Mesothelial cell of epicardium (in vitro differentiated cells): ENCODE results near the gene KANSL1. TPM values are rescaled to one million over a fixed set of nuclear protein-coding genes. Genes with fewer than 3 reads are reported as not detected.

ENCODE experiments used
- DNase-seq, 2 experiments: peaks; one replicate each; pipeline ENCODE4 v3.0.0; 2021; ENCODE audit warnings: low spot score in 2 of 2; ENCODE audit not compliant: unreplicated experiment in 2 of 2
- H3K27ac Mint-ChIP-seq: 2 replicates; pipeline ENCODE4 v1.8.0; 2021; ENCODE audit warnings: mixed read lengths
- H3K27me3 Mint-ChIP-seq: 2 replicates; pipeline ENCODE4 v1.8.0; 2021; ENCODE audit warnings: low read depth, mixed read lengths
- H3K36me3 Mint-ChIP-seq: 2 replicates; pipeline ENCODE4 v1.8.0; 2021; ENCODE audit warnings: mixed read lengths
- H3K4me1 Mint-ChIP-seq: 2 replicates; pipeline ENCODE4 v1.8.0; 2021; ENCODE audit warnings: mixed read lengths
- H3K4me3 Mint-ChIP-seq: 2 replicates; pipeline ENCODE4 v1.8.0; 2021; ENCODE audit warnings: mild to moderate bottlenecking, moderate library complexity, mixed read lengths
- H3K9me3 Mint-ChIP-seq: 2 replicates; pipeline ENCODE4 v1.8.0; 2021; ENCODE audit warnings: mixed read lengths
- total RNA-seq: library from RNA; stranded (reverse); gene quantifications from 3 replicates; pipeline ENCODE4 v1.2.1, GENCODE V29; 2021
- TF ChIP-seq, protein P1 (sequence below): fragments of 200-600 bp; sonication (generic); IDR thresholded peaks from one replicate; pipeline ENCODE4 v1.5.0; 2021; ENCODE audit warnings: antibody characterized with exemption; ENCODE audit not compliant: unreplicated experiment

Gene KANSL1
- total RNA-seq, 1 donor from 2014 or later = 189 TPM

DNA sequence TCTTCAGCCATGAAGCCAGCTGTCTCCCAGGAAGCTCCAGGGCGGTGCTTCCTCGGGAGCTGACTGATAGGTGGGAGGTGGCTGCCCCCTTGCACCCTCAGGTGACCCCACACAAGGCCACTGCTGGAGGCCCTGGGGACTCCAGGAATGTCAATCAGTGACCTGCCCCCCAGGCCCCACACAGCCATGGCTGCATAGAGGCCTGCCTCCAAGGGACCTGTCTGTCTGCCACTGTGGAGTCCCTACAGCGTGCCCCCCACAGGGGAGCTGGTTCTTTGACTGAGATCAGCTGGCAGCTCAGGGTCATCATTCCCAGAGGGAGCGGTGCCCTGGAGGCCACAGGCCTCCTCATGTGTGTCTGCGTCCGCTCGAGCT, 180.1 kb downstream of the KANSL1 start:
- no peaks in the 10 kb centered on the region for H3K36me3 Mint-ChIP-seq
- peaks cover 10% of the 10 kb centered on the region for H3K4me1 Mint-ChIP-seq
- H3K27ac Mint-ChIP-seq = no peak overlapping the region
- H3K9me3 Mint-ChIP-seq = no peaks in the 10 kb centered on the region
- no peak overlapping the region for H3K4me3 Mint-ChIP-seq
- H3K27me3 Mint-ChIP-seq = no peaks in the 10 kb centered on the region
- TF ChIP-seq, protein P1, sequence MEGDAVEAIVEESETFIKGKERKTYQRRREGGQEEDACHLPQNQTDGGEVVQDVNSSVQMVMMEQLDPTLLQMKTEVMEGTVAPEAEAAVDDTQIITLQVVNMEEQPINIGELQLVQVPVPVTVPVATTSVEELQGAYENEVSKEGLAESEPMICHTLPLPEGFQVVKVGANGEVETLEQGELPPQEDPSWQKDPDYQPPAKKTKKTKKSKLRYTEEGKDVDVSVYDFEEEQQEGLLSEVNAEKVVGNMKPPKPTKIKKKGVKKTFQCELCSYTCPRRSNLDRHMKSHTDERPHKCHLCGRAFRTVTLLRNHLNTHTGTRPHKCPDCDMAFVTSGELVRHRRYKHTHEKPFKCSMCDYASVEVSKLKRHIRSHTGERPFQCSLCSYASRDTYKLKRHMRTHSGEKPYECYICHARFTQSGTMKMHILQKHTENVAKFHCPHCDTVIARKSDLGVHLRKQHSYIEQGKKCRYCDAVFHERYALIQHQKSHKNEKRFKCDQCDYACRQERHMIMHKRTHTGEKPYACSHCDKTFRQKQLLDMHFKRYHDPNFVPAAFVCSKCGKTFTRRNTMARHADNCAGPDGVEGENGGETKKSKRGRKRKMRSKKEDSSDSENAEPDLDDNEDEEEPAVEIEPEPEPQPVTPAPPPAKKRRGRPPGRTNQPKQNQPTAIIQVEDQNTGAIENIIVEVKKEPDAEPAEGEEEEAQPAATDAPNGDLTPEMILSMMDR = no peak
- DNase-seq = no peak

DNA sequence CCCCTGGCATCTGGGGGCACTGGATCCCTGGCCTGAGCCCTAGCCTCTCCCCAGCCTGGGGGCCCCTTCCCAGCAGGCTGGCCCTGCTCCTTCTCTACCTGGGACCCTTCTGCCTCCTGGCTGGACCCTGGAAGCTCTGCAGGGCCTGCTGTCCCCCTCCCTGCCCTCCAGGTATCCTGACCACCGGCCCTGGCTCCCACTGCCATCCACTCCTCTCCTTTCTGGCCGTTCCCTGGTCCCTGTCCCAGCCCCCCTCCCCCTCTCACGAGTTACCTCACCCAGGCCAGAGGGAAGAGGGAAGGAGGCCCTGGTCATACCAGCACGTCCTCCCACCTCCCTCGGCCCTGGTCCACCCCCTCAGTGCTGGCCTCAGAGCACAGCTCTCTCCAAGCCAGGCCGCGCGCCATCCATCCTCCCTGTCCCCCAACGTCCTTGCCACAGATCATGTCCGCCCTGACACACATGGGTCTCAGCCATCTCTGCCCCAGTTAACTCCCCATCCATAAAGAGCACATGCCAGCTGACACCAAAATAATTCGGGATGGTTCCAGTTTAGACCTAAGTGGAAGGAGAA, 180.6 kb downstream of the KANSL1 start:
- H3K4me1 Mint-ChIP-seq = peaks cover 10% of the 10 kb centered on the region
- no peaks in the 10 kb centered on the region for H3K36me3 Mint-ChIP-seq
- H3K4me3 Mint-ChIP-seq = no peak overlapping the region
- H3K27me3 Mint-ChIP-seq = no peaks in the 10 kb centered on the region
- no peak for DNase-seq
- TF ChIP-seq, protein P1 = no peak
- H3K27ac Mint-ChIP-seq = no peak overlapping the region
- no peaks in the 10 kb centered on the region for H3K9me3 Mint-ChIP-seq

DNA sequence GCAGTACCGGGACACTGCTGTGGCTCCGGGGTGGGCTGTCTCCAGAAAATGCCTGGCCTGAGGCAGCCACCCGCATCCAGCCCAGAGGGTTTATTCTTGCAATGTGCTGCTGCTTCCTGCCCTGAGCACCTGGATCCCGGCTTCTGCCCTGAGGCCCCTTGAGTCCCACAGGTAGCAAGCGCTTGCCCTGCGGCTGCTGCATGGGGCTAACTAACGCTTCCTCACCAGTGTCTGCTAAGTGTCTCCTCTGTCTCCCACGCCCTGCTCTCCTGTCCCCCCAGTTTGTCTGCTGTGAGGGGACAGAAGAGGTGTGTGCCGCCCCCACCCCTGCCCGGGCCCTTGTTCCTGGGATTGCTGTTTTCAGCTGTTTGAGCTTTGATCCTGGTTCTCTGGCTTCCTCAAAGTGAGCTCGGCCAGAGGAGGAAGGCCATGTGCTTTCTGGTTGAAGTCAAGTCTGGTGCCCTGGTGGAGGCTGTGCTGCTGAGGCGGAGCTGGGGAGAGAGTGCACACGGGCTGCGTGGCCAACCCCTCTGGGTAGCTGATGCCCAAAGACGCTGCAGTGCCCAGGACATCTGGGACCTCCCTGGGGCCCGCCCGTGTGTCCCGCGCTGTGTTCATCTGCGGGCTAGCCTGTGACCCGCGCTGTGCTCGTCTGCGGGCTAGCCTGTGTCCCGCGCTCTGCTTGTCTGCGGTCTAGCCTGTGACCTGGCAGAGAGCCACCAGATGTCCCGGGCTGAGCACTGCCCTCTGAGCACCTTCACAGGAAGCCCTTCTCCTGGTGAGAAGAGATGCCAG, 181.3 kb downstream of the KANSL1 start:
- DNase-seq = no peak
- TF ChIP-seq, protein P1 = no peak
- Mint-ChIP-seq H3K9me3 (no peaks in the 10 kb centered on the region), H3K4me1 (peaks cover 10% of the 10 kb centered on the region), H3K4me3 (no peak overlapping the region), H3K27ac (no peak overlapping the region), H3K27me3 (no peaks in the 10 kb centered on the region), H3K36me3 (no peaks in the 10 kb centered on the region)

GRCh38 chr17:46010597-46011186, 182.5 kb downstream of the KANSL1 start:
- Mint-ChIP-seq H3K27me3 (no peaks in the 10 kb centered on the region), H3K27ac (no peak overlapping the region), H3K9me3 (peaks cover 6% of the 10 kb centered on the region), H3K36me3 (no peaks in the 10 kb centered on the region), H3K4me1 (peaks cover 10% of the 10 kb centered on the region), H3K4me3 (no peak overlapping the region)
- TF ChIP-seq, protein P1 = no peak
- no peak for DNase-seq

GRCh38 chr17:46009681-46010596, 183.3 kb downstream of the KANSL1 start:
- Mint-ChIP-seq H3K4me1 (peaks cover 10% of the 10 kb centered on the region), H3K27me3 (no peaks in the 10 kb centered on the region), H3K36me3 (no peaks in the 10 kb centered on the region), H3K4me3 (no peak overlapping the region), H3K9me3 (peaks cover 6% of the 10 kb centered on the region), H3K27ac (no peak overlapping the region)
- TF ChIP-seq, protein P1 = no peak
- no peak for DNase-seq
